Activated naive CD4-positive, alpha-beta T cell treated with anti-CD3 and anti-CD28 coated beads, Interleukin-2, amount 10 ng/mL, durations not matched to agents 7 days and 5 days (primary cell): ENCODE results near the gene ABR.

Experiments
- CTCF ChIA-PET: fragments of 350-600 bp; sonication (Branson Sonifier 250); formaldehyde crosslinking; loops from one replicate; lab custom pipeline; 2021; ENCODE audit warnings: antibody characterized with exemption; lab: Charles Lee
- DNase-seq: peaks from one replicate; pipeline ENCODE4 v3.0.0-alpha.2; 2020
- H3K27ac Mint-ChIP-seq: one replicate; pipeline ENCODE4 v1.8.0; 2021; ENCODE audit warnings: mild to moderate bottlenecking, moderate library complexity, mixed read lengths
- H3K27me3 Mint-ChIP-seq: one replicate; pipeline ENCODE4 v1.8.0; 2021; ENCODE audit warnings: mild to moderate bottlenecking, mixed read lengths
- H3K36me3 Mint-ChIP-seq: one replicate; pipeline ENCODE4 v1.8.0; 2021; ENCODE audit warnings: mixed read lengths
- H3K4me1 Mint-ChIP-seq: one replicate; pipeline ENCODE4 v1.8.0; 2021; ENCODE audit warnings: mixed read lengths
- H3K4me3 Mint-ChIP-seq: one replicate; pipeline ENCODE4 v1.8.0; 2021; ENCODE audit warnings: mild to moderate bottlenecking, moderate library complexity, mixed read lengths
- H3K9me3 Mint-ChIP-seq: one replicate; pipeline ENCODE4 v1.8.0; 2021; ENCODE audit warnings: mixed read lengths

Gene ABR

DNA sequence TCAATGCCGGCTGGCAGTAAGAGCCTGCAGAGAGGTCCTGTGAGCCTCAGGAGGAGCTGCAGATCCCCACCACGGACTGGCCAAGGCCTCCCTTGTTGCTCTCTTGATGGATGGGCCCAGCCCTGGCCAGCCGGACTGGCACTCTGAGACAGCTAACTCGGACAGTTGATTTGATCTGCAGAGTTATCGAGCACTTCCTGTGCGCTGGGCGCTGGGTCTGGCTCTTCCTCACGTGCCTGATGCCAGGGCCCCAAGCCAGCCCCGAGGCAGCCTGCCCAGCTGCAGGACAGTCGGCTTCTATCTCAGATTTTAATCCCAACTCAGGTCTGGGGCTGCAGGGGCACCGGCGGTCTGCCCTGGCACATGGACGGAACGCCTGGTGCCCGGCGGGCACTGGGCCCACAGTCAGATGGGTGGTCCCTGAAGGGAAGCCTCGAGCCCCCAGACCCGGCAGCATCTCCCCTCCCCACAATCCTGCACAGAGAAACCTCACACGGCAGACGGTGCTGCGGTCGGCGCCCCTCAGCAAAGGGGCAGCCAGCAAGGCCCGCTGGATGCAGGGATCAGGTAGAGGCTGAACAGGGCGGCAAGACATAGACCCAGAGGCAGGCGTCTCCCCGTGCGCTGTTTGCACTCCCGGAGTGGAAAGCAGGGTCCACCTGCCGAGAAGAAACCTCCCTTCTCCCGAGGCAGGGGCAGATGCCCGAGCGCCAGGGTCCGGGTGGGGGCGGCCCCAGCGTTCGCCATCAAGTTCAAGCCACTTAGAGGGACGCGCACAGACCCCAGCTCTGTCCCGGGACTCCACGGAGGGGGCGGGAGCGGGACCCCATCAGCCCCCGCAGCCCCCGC lies 148.9 kb downstream of the ABR start:
- Mint-ChIP-seq H3K27ac (no peak overlapping the region), H3K4me3 (no peak overlapping the region), H3K4me1 (no peaks in the 10 kb centered on the region), H3K27me3 (no peaks in the 10 kb centered on the region), H3K9me3 (no peaks in the 10 kb centered on the region), H3K36me3 (peaks cover 6% of the 10 kb centered on the region)
- CTCF ChIA-PET = no interaction called here
- DNase-seq = no peak

DNA sequence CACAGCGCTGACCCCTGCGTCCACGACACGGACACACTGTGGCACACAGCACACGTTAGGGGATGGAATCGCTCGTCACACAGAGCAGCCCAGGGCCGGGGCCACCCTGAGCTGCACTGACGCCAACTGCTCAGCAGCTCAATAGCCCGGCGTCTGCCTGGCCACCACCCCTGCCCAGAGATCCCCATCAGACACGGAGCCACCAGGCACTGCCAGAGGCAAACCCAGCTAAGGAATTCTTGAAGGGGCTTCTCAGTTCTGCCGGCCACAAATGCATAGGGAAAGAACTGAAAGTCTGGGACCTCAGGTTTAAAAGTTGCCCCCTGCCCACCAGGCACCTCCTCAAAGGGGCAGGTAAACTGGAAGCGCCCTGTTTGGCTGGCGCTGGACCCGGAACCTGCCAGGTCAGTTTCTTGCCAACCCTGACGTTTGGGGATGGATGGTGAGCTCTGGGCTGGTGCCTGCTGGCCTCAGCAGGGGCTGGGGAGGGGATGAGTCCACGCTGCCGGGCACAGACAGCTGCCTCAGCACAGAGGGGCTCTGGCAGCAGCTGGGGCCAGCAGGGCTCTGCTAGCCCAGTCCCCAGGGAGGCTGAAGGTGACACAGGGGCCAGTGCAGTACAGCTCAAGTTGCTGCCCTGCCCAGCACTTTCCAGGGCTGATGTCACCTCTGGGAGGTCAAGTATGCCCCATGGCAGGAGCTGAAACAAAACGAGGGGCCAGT lies 149.7 kb downstream of the ABR start:
- Mint-ChIP-seq H3K4me1 (no peaks in the 10 kb centered on the region), H3K9me3 (no peaks in the 10 kb centered on the region), H3K27me3 (no peaks in the 10 kb centered on the region), H3K27ac (no peak overlapping the region), H3K4me3 (no peak overlapping the region), H3K36me3 (peaks cover 8% of the 10 kb centered on the region)
- DNase-seq = no peak
- CTCF ChIA-PET = no interaction called here

DNA sequence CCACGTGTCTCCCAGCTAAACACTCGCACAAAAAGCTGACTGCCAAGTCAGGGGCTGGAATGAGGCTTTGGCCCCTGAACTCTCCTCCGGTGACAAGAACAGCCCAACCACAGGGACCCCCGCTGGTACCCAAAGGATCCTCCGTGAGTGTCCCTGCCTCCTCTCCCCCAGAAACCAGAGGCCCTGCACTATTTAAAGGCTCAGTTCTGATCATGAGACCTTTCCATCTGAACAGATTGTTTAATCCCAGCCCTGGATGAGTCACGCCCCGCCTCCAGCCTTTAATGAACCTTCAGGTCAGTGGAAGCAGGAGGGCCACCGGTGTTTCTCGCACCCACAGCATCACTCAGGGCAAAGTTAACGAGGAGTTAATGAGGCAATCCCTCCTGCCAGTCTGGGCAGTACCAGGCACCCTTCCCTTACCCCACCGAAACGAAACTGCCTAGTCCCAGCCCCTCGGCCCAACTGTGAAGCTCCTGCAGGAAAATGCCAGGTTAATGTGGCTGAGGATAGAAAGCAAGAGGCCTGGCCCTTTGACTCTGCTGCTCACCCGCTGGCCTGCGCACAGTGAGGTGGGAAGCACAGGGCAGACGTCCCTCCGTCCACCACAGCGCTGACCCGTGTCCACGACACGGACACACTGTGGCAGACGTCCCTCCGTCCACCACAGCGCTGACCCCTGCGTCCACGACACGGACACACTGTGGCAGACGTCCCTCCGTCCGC lies 150.4 kb downstream of the ABR start:
- CTCF ChIA-PET = no interaction called here
- H3K9me3 Mint-ChIP-seq = no peaks in the 10 kb centered on the region
- no peak overlapping the region for H3K4me3 Mint-ChIP-seq
- H3K4me1 Mint-ChIP-seq = no peaks in the 10 kb centered on the region
- H3K27me3 Mint-ChIP-seq = no peaks in the 10 kb centered on the region
- no peak overlapping the region for H3K27ac Mint-ChIP-seq
- DNase-seq = no peak
- H3K36me3 Mint-ChIP-seq = peaks cover 8% of the 10 kb centered on the region

DNA sequence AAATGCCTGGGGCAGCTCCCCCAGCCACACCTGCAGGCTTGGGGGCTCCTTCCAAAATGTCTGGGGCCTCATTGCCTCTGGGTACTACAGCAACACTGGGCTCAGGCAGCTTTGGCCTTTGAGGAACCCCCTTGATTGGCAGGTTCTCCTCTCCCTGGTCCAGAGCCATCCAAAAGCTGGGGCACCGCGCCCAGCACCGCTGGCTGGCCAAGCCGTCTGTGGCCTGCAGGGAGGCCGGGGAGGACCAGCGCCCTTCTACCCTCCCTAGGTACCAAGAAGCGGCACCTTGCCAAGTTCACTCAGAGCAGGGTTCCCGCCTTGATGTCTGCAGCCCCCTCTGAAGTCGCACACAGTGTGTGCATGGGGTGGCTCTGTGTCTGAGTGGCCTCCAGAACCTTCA lies 152.7 kb downstream of the ABR start:
- no peak for DNase-seq
- H3K36me3 Mint-ChIP-seq = peaks cover 2% of the 10 kb centered on the region
- no peaks in the 10 kb centered on the region for H3K9me3 Mint-ChIP-seq
- H3K4me1 Mint-ChIP-seq = no peaks in the 10 kb centered on the region
- CTCF ChIA-PET = no interaction called here
- no peaks in the 10 kb centered on the region for H3K27me3 Mint-ChIP-seq
- H3K27ac Mint-ChIP-seq = no peak overlapping the region
- no peak overlapping the region for H3K4me3 Mint-ChIP-seq

DNA sequence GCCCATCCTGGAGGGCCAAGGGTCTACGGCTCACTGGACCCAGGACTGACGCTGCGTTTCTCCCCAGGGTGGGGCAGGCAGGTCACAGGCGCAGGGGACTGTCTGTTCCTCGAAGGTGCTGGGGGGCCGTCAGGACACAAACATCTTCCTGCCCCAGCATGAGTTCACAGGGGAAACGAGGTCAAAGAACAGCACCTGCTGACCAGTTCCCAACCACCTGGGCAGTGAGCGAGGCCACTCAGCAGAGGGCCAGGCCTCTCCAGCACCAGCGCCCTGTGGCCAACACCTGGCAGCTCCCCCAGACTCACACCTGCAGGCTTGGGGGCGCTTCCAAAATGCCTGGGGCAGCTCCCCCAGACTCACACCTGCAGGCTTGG lies 153.2 kb downstream of the ABR start:
- Mint-ChIP-seq H3K4me3 (no peak overlapping the region), H3K27ac (no peak overlapping the region), H3K4me1 (no peaks in the 10 kb centered on the region), H3K27me3 (no peaks in the 10 kb centered on the region), H3K36me3 (peaks cover 2% of the 10 kb centered on the region), H3K9me3 (no peaks in the 10 kb centered on the region)
- CTCF ChIA-PET = no interaction called here
- no peak for DNase-seq

DNA sequence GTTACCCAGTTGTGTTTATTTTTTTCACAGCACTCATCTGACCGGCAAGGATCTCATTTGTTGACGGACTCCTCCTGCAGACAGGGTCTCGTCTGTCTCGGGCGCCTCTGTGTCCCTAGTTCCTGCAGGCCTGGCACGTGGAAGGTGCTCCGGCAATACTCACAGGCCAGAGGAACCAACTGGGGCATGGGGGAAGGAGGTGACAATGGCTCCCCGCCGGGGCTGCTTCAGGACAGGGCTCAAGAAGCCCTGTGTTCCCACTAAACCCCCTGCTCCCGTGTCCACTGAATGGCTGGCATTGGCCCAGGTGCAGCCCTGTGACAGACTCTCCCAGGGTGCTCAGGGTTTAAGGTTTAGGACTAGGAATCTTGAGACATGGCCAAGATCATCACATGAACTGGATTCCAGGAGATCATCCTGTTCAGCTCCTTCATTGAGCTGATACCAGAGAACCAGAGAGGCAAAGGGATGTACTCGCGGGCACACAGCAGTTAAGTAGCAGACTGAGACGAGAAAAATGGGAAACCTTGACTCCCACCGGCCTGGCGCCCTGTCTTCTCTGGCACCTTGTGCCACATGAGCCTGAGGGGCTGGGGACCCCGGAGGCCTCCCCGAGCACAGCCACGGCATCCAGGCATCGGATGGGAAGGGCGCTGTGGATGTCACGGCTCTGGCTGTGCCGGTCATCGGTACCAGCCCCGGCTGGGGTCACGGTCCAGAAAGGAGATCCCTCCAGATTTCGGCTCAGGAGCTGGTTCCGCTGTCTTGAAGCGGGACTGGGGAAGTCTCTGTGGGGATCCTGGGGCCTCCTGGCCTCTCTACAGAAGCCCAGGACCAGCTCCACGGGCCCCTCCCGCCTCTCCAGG lies 153.8 kb downstream of the ABR start:
- CTCF ChIA-PET = no interaction called here
- DNase-seq = no peak
- no peaks in the 10 kb centered on the region for H3K4me1 Mint-ChIP-seq
- no peak overlapping the region for H3K27ac Mint-ChIP-seq
- H3K4me3 Mint-ChIP-seq = no peak overlapping the region
- H3K36me3 Mint-ChIP-seq = peaks cover 2% of the 10 kb centered on the region
- no peaks in the 10 kb centered on the region for H3K9me3 Mint-ChIP-seq
- no peaks in the 10 kb centered on the region for H3K27me3 Mint-ChIP-seq

DNA sequence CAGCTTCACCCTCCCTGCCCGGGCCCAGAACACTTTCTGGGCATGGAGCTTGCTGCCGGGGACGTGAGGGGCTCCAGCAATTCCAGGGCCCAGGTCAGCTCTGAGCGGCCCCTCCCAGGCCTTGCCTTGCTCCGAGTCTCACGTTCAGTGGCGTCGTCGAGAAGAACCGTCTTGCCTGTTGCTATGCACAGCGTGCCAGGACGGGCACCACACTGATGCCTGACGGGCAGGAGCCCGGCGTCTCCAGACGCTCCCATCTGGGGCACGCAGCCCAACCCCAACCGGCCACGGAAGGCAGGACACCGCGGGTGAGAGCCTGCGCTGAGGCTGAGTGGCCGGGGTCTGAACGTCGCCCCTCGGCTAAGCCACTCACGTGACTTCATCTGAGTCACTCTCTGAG lies 155.7 kb downstream of the ABR start:
- Mint-ChIP-seq H3K4me3 (no peak overlapping the region), H3K4me1 (no peaks in the 10 kb centered on the region), H3K36me3 (peaks cover 5% of the 10 kb centered on the region), H3K27ac (no peak overlapping the region), H3K9me3 (no peaks in the 10 kb centered on the region), H3K27me3 (no peaks in the 10 kb centered on the region)
- no peak for DNase-seq
- CTCF ChIA-PET = no interaction called here

DNA sequence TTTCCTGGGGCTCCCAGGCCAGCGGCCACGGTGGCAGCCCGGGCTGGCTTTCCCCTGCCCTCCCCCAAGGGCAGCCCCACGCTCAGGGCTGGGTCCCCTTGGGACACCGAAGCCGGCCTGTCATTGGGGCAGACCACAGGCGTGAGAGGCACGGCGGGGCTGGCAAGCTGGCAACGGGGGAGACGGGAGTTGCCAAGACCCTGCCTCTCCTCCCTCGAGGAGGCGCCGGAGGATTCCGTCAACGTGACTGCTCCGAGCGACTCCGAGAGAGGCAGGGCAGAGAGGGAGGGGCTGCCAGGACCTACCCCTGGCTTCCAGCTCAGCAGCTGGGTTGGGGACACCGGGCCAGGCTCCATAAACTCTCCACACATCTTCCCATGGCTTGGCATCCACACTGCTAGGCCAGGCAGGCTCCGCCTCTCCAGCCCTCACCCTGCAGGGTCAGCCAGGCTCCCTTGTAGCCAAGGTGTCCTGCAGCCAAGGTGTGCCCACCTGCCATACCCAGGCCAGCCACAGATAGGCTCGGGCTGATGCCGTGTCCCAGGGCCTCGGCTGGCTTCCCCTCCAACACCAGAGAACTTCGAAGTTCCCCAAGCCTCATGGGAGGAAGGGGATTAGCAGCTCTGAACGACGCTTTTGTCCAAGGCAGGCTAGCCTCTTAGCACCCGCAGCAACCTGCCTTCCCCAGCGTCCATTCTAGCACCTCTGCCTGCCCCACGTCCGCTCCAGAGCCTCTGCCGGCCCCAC lies 157.3 kb downstream of the ABR start:
- CTCF ChIA-PET = no interaction called here
- H3K27ac Mint-ChIP-seq = no peak overlapping the region
- peaks cover 5% of the 10 kb centered on the region for H3K36me3 Mint-ChIP-seq
- H3K9me3 Mint-ChIP-seq = no peaks in the 10 kb centered on the region
- no peak overlapping the region for H3K4me3 Mint-ChIP-seq
- no peaks in the 10 kb centered on the region for H3K27me3 Mint-ChIP-seq
- no peaks in the 10 kb centered on the region for H3K4me1 Mint-ChIP-seq
- DNase-seq = no peak

DNA sequence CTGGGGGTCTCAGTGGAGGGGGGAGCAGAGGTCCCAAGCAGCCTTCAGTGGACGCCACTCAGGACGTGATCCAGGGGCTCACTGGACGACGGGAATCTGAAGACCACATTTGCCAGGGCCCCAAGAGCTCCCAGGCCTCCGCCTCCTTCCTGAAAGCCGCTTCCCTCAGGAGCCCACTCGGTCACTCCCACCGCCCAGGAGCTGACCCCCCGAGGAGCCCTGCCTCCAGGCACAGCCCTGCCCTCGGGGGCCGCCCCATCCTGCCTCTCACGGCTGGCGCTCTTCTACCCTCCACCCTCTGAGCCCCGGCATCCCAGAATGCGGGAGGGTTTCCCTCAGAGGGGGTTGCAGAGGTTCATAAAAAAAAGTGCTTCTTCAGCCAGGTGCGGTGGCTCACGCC lies 158.6 kb downstream of the ABR start:
- CTCF ChIA-PET = no interaction called here
- Mint-ChIP-seq H3K9me3 (no peaks in the 10 kb centered on the region), H3K4me3 (no peak overlapping the region), H3K4me1 (no peaks in the 10 kb centered on the region), H3K27ac (no peak overlapping the region), H3K36me3 (peaks cover 5% of the 10 kb centered on the region), H3K27me3 (no peaks in the 10 kb centered on the region)
- DNase-seq = no peak

DNA sequence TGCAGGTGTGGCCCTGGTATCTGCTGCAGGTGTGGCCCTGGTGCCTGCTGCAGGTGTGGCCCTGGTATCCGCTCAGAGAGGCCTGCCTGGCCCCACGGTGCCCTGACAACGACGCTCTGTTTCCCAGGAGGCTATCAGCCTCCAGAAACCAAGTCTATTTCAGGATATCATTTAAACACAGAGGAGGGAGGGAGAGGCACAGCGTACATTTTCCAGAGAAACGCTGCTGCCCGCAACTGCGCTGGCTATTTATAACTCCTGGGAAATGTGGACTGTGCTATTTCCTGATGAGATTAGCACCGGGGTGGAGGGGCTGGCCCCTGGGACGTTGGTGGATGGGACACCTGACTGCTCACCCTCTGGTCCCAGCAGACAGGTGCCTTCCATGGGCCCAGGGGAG lies 160.3 kb downstream of the ABR start:
- peaks cover 5% of the 10 kb centered on the region for H3K36me3 Mint-ChIP-seq
- no peak overlapping the region for H3K4me3 Mint-ChIP-seq
- no peak for DNase-seq
- no peaks in the 10 kb centered on the region for H3K4me1 Mint-ChIP-seq
- H3K27ac Mint-ChIP-seq = no peak overlapping the region
- H3K27me3 Mint-ChIP-seq = no peaks in the 10 kb centered on the region
- CTCF ChIA-PET = no interaction called here
- no peaks in the 10 kb centered on the region for H3K9me3 Mint-ChIP-seq

DNA sequence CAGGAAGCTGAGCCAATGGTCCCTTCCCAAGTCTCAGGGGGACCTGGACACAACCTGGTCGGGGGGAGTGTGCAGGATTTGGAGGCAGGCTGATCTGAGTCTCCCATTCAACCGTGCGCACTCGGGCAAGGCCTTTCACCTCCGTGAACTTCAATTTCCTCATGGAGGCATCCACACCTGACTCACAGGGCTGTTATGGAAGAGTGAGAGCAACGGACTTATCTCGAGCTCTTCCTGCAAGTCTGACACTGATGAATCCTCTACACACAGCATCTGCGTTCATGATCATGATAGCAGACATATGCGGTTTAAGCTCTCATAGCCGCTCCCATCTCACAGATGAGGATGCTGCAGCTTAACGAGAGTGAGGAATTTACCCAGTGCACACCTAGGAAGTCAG lies 161.2 kb downstream of the ABR start:
- Mint-ChIP-seq H3K4me1 (no peaks in the 10 kb centered on the region), H3K36me3 (peaks cover 7% of the 10 kb centered on the region), H3K9me3 (no peaks in the 10 kb centered on the region), H3K4me3 (no peak overlapping the region), H3K27me3 (no peaks in the 10 kb centered on the region), H3K27ac (no peak overlapping the region)
- DNase-seq = no peak
- CTCF ChIA-PET = no interaction called here

DNA sequence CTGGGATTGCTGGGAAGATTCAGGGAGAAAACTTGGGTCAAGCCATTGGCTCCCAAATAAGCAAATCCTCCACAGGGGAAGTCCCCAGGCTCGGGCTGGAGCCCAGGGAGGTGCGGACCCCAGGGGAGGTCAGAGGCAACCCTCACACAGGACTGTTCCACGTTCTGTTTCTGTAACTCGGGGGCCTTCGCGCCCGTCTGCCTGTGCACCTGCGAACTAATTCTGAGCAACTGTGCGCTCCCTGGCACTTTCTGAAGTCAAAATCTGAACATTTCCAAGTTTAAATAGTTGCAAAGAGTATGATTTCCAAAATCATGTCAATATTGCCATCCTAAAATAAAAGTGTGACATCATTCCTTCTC lies 166.1 kb downstream of the ABR start:
- no peak for DNase-seq
- H3K4me1 Mint-ChIP-seq = no peaks in the 10 kb centered on the region
- no peaks in the 10 kb centered on the region for H3K27me3 Mint-ChIP-seq
- no peaks in the 10 kb centered on the region for H3K9me3 Mint-ChIP-seq
- CTCF ChIA-PET = no interaction called here
- H3K27ac Mint-ChIP-seq = no peak overlapping the region
- H3K36me3 Mint-ChIP-seq = peaks cover 12% of the 10 kb centered on the region
- no peak overlapping the region for H3K4me3 Mint-ChIP-seq

DNA sequence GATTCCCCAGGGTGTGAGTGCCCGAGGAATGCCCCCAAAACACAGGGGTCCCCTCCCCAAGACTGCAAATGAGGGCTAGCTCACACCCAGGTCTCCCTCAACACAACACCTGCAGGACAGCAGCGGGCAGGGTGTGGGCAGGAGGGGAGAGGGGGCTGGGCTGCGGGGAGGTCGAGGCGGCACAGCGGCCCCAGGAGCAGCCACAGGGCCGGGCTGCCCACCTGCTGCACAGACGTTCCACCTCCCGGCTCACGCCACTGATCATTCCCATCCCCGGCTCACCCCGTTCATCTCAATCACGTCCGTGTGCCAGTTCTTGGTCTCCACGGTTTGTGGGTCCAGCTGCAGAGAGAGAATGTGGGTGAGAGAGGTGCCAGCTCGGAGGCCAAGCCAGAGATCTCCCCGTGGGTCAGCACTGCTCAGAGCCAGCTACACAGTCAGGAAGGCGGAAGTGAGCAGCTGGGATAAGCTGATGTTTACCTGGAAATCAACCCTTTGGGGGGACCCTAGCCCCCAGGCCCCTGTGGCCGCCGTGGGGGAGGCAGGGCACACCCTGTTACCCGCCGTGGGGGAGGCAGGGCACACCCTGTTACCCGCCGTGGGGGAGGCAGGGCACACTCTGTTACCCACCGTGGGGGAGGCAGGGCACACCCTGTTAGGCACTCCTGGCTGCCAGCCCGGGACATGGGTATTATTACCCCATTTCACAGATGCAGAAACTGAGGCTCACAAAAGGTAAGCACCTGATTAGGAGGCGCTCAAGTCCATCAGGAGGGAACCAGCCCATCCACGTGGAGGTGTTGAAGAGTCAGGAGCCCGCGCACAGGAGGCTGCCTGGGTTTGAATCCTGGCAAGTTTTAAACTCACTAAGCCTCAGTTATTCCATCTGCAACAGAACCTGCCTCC lies 166.7 kb downstream of the ABR start:
- Mint-ChIP-seq H3K4me1 (no peaks in the 10 kb centered on the region), H3K4me3 (no peak overlapping the region), H3K27me3 (no peaks in the 10 kb centered on the region), H3K9me3 (no peaks in the 10 kb centered on the region), H3K27ac (no peak overlapping the region), H3K36me3 (peaks cover 14% of the 10 kb centered on the region)
- CTCF ChIA-PET = no interaction called here
- no peak for DNase-seq
